Hepatocyte (in vitro differentiated cells): ENCODE data around the gene ACAT2.

ENCODE experiments used
- CTCF ChIP-seq: fragments of 200-600 bp; sonication (generic); IDR thresholded peaks from 2 replicates; pipeline ENCODE4 v1.5.1; 2016; ENCODE audit warnings: antibody characterized with exemption, mild to moderate bottlenecking; ENCODE audit not compliant: poor library complexity
- EZH2 ChIP-seq: fragments of 200-600 bp; sonication (generic); IDR thresholded peaks from 2 replicates; pipeline ENCODE4 v1.6.1; 2016; ENCODE audit warnings: antibody characterized with exemption, mild to moderate bottlenecking, borderline replicate concordance
- EZH2phosphoT487 ChIP-seq: fragments of 200-600 bp; sonication (generic); IDR thresholded peaks from one replicate; pipeline ENCODE4 v1.6.1; 2018; ENCODE audit warnings: antibody characterized with exemption, mild to moderate bottlenecking, low read depth, moderate library complexity; ENCODE audit not compliant: unreplicated experiment, severe bottlenecking

DNA sequence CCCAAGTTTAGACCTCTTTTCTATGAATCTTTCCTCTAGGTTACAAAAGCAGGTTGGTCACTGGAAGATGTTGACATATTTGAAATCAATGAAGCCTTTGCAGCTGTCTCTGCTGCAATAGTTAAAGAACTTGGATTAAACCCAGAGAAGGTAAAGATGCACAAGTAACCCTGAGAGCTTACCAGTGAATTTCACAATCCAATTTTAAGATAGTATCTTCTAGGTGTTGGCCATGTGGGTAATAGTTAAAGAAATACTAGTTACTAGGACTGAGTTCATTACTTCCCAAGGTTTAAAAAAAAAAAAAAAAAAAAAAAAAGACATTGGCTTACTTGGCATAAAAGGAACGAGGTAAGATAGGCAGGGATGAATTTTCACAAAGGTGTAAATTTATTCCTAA, 16.3 kb downstream of the ACAT2 start:
- TF ChIP-seq CTCF (no peak), EZH2 (no peak), EZH2phosphoT487 (no peak)
